GM12892 (cell line): ENCODE data around the gene PTRH1. TPM values are rescaled to one million over a fixed set of nuclear protein-coding genes. Genes with fewer than 3 reads are reported as not detected.
"Not testable (repeated sequence)": the region's sequence is repeated elsewhere in the genome, so short reads cannot be mapped to it uniquely, and the experiment has no call there.

Source experiments
- DNase-seq: peaks from one replicate; pipeline ENCODE4 v3.0.0; 2011; ENCODE audit not compliant: insufficient read length
- FAIRE-seq: peaks from 2 replicates; lab custom pipeline; 2011; peaks lifted over from hg19 to GRCh38; lab: Jason Lieb, UNC
- POLR2A ChIP-seq: IDR thresholded peaks from 2 replicates; pipeline ENCODE4 v1.6.1; 2011; ENCODE audit warnings: low read depth, low read length, control low read depth
- POLR2AphosphoS5 ChIP-seq: IDR thresholded peaks from 2 replicates; pipeline ENCODE4 v1.6.1; 2011; ENCODE audit warnings: low read depth, low read length, control low read depth
- TAF1 ChIP-seq: IDR thresholded peaks from 2 replicates; pipeline ENCODE4 v1.6.1; 2011; ENCODE audit warnings: low read depth, mild to moderate bottlenecking, control low read depth, low read length, borderline replicate concordance
- polyA plus RNA-seq: library from polyadenylated mRNA; unstranded; fragments of >200 nt; gene quantifications from one replicate; pipeline ENCODE4 v1.2.1, GENCODE V29; 2012; ENCODE audit warnings: missing spikeins, inconsistent platforms; ENCODE audit not compliant: missing spikeins

Gene PTRH1
- polyA plus RNA-seq = 1.7 TPM

DNA sequence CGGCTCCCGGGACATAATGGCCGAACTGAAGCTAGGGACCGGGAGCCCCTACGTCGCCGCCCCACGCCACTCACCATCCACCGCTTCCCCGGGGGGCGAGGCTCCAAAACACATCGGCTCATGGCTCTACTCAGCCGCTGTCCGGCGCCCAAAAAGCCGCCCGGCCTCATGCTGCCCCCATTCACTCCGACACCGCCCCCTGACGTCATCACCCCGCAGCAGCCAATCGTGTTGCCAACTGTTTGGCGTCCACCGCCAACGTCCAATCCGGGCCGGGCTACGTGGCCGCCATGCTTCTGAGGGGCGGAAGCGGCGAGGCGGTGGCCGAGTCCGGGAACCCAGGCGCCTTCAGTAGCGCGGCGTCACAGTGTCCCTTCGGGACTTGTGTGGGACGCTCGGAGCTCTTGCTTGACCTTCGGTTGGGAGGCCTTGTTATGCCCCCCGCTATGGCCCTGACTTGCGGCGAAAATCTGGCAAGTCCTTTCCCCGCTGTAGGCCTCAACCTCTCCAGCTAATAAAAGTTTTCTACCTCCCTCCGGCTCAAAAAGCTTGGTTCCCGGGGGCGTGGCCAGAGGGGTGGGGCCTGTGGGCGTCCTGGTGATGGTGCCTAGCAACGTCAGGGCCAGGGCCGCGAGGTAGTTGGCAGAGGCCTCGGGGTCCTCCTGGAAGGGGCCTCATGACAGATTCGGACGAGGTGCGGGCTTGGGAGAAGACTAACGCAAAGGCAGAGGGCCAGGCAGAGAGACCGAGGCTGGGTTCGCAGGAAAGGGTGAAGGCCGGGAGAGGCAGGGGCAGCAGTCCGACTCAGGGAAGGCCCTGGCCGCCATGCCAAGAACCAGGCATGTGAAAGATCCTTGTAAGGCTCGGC lies at the start of gene PTRH1, which contains the start of gene TTC16:
TSS of gene PTRH1 (minus strand) at position 194 of the 868 bp plus-strand sequence. CDS start at position 170, 24 bp downstream.
TSS of gene TTC16 (plus strand) at position 610 of the 868 bp plus-strand sequence. CDS start at position 677, 67 bp downstream.
- FAIRE-seq (peak; percentile 100), DNase-seq (peak; percentile 99)
- TF ChIP-seq POLR2A (0 out of 2 replicates have a peak, but pooled peaks have one; percentile 22), TAF1 (no peak)

GRCh38 chr9:127763918-127764384 lies 48.5 kb upstream of the PTRH1 start:
- DNase-seq (no peak), FAIRE-seq (no peak)
- TF ChIP-seq POLR2AphosphoS5 (no peak), TAF1 (no peak), POLR2A (no peak)

DNA sequence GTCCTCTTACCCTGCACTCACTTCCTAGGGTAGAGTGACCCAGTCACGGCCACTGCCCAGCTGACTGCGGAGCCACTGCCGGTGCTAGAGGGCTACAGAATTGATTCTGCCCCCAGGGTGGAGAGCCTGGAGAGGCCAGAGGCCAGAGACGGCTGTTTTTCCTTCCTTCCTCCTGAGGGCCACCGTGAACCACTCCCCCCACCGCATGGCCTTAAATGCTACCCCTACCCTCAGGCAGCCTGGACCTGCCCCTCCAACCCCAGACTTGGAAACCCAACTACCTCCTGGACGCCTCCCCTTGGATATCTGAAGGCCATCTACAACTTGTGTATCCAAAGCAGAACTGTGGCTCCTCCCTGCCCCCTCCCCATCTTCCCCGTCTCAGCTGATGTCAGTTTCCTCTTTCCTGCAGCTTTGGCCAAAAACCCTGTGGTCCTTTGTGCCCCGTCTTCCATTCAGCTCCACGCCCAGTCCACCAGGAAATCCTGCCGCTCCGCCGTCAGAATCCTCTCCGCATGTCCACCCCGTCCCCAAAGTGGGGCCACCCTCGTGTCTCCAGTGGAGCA lies 46.7 kb upstream of the PTRH1 start:
- no peak for TF ChIP-seq POLR2A
- no peak for TF ChIP-seq TAF1
- TF ChIP-seq POLR2AphosphoS5 = no peak
- DNase-seq = no peak
- no peak for FAIRE-seq

DNA sequence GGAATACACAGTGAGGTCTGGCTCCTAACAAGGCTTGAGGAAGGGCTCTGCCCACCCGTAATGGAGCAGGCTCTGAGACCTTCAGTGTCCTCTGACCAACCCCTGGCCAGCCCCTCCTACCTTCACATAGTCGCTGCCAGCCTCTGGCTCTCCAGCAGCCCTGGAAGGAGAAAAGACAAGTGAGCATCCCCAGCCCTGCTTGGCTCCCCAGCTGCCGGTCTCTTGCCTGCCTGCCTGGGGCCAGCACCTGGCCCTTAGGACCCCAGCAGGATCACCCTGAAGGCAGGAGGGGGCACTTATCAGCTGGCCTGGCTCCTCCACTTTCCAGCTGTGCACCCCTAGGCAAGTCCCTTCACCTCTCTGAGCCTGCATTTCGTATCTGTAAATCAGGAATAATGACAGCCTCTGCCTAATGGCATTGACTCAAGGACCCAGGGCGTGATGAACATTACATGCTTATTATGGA lies 46.1 kb upstream of the PTRH1 start:
- FAIRE-seq (no peak), DNase-seq (no peak)
- TF ChIP-seq POLR2A = no peak
- no peak for TF ChIP-seq POLR2AphosphoS5

- DNase-seq = no peak
- no peak for FAIRE-seq
- TF ChIP-seq POLR2A (no peak), POLR2AphosphoS5 (no peak), TAF1 (no peak)
These were observed 45.6 kb upstream of the PTRH1 start for GRCh38 chr9:127761061-127761460.

DNA sequence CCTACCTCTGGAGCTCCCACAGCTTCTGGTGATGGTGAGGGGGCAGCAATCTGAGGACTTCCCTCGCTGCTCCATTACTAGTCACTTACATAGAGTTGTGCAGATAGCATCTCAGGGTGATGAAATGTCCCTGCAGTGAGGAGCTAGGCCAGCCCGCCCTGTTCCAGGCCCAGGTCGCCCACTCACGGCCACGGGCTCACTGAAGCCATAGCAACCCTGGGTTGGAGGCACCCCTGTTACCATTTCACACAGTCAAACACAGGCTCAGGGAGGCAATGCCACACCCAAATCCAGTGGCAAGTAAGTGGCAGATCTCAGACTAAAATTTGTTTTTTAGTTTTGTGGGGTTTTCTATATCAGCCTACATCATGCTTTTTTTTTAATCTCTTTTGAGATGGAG lies 43.4 kb upstream of the PTRH1 start:
- TF ChIP-seq POLR2AphosphoS5 (no peak), POLR2A (no peak), TAF1 (no peak)
- DNase-seq (no peak), FAIRE-seq (no peak)

GRCh38 chr9:127756776-127757175 lies 41.3 kb upstream of the PTRH1 start:
- not testable (repeated sequence) for FAIRE-seq, DNase-seq

- FAIRE-seq (no peak), DNase-seq (no peak)
- TF ChIP-seq POLR2A (no peak), TAF1 (no peak), POLR2AphosphoS5 (no peak)
These were observed 40.8 kb upstream of the PTRH1 start for GRCh38 chr9:127756233-127756632.

GRCh38 chr9:127755061-127756060 lies 39.9 kb upstream of the PTRH1 start:
- TF ChIP-seq POLR2AphosphoS5 = no peak
- no peak for TF ChIP-seq POLR2A
- no peak for TF ChIP-seq TAF1
- DNase-seq (no peak), FAIRE-seq (no peak)

- no peak for DNase-seq
- TF ChIP-seq TAF1 = no peak
- TF ChIP-seq POLR2A = no peak
- no peak for TF ChIP-seq POLR2AphosphoS5
- no peak for FAIRE-seq
These were observed 38.9 kb upstream of the PTRH1 start for GRCh38 chr9:127754099-127755060.
